ENCODE data around the gene SPTBN4.
"Not testable (repeated sequence)": the region's sequence is repeated elsewhere in the genome, so short reads cannot be mapped to it uniquely, and the experiment has no call there.

Gene SPTBN4

DNA sequence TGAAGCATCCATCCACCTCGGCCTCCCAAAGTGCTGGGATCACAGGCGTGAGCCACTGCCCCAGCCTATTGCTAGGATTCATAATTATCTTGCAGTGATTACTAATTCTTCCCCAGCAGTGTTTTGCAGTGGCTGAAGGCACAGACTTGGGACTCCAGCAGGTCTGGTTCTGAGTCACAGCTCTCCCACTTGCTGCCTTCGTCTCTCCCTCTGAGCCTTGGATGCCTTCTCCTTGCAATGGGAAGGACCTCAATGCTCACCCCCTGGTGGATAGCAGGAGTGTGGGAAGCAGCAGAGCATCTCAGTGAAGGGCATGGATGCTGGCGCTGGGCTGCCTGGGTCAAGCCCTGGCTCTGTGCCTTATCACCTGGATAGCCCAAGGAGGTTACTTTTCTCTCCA is 72.3 kb downstream of the SPTBN4 start:
- no peak for DNase-seq
- Mint-ChIP-seq H3K4me3 (no peak overlapping the region), H3K27ac (no peak overlapping the region), H3K36me3 (ENCODE audit: low read depth) (no peaks in the 10 kb centered on the region), H3K27me3 (peaks cover 6% of the 10 kb centered on the region), H3K9me3 (no peaks in the 10 kb centered on the region), H3K4me1 (ENCODE audit: low read depth) (no peaks in the 10 kb centered on the region)

DNA sequence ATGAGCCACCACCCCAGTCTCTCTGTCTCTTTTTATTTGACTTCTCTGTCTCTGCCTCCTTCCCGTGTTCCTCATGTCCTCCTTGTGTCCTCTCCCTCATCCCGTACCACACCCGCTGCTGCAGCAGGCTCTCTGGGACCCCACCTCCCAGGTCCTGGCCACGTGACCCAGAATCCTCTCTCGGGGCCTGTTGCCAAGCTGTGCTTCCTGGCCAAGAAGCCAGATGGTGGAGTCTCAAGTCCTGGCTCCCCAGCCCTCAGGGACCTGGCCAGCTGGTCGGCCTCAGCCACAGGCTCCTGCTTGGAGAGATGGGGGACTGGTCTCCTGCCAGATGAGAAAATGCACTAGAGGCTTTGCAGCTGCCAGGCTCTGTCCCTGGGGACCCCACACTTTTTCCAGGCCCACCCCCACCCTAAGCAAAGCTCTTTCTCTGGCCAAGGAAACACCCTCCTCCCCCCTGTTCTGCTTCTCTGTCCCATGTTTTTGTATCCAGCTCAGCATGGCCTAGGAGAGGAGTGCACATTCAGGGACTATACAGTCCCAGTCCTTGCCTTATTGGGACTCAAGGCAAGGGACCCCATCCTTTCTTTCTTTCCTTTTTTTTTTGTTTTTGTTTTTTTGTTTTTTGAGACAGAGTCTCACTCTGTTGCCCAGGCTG is 75.5 kb downstream of the SPTBN4 start:
- no peak overlapping the region for H3K27ac Mint-ChIP-seq
- peaks cover 2% of the 10 kb centered on the region for H3K9me3 Mint-ChIP-seq
- H3K4me3 Mint-ChIP-seq = no peak overlapping the region
- no peaks in the 10 kb centered on the region for H3K36me3 Mint-ChIP-seq (ENCODE audit: low read depth)
- no peaks in the 10 kb centered on the region for H3K4me1 Mint-ChIP-seq (ENCODE audit: low read depth)
- no peak for DNase-seq
- peaks cover 13% of the 10 kb centered on the region for H3K27me3 Mint-ChIP-seq

DNA sequence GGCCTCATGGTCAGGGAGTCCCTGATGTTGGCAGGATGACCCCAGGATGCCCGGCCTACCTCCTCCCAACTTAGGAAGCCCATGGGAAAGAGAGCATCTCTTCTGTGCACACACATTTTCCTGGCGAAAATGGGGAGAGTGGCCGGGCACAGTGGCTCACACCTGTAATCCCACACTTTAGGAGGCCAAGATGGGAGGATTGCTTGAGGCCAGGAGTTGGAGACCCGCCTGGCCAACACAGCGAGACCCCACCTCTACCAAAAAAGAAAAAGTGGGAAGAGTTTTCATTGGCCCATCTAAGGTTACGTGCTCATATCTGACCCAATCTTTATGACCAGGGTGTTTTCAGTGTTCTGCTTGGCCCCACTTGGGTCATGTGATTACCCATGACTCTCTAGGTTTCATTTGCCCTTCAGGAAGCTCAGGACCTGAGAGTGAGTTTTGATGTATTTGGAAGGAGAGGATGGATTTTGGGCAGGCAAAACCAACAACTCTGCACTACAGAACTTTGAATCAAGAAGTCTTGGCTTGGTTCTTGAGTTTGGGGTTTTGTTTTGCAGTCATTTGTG is 76.3 kb downstream of the SPTBN4 start:
- DNase-seq = no peak
- peaks cover 20% of the 10 kb centered on the region for H3K27me3 Mint-ChIP-seq
- H3K4me1 Mint-ChIP-seq (ENCODE audit: low read depth) = no peaks in the 10 kb centered on the region
- peaks cover 2% of the 10 kb centered on the region for H3K9me3 Mint-ChIP-seq
- no peak overlapping the region for H3K27ac Mint-ChIP-seq
- H3K36me3 Mint-ChIP-seq (ENCODE audit: low read depth) = no peaks in the 10 kb centered on the region
- H3K4me3 Mint-ChIP-seq = no peak overlapping the region

GRCh38 chr19:40546153-40546841 is 79.5 kb downstream of the SPTBN4 start:
- H3K9me3 Mint-ChIP-seq, H3K27ac Mint-ChIP-seq: not testable (repeated sequence)

GRCh38 chr19:40547190-40547589 is 80.4 kb downstream of the SPTBN4 start:
- H3K27ac Mint-ChIP-seq; H3K9me3 Mint-ChIP-seq; H3K36me3 Mint-ChIP-seq (ENCODE audit: low read depth); DNase-seq; H3K4me1 Mint-ChIP-seq (ENCODE audit: low read depth); H3K4me3 Mint-ChIP-seq: not testable (repeated sequence)
- peaks cover 49% of the 10 kb centered on the region for H3K27me3 Mint-ChIP-seq

More at GRCh38 chr19:40546153-40546841, 79.5 kb downstream of the SPTBN4 start:
- H3K36me3 Mint-ChIP-seq (ENCODE audit: low read depth); H3K4me3 Mint-ChIP-seq; DNase-seq; H3K4me1 Mint-ChIP-seq (ENCODE audit: low read depth): not testable (repeated sequence)
- peaks cover 47% of the 10 kb centered on the region for H3K27me3 Mint-ChIP-seq

DNA sequence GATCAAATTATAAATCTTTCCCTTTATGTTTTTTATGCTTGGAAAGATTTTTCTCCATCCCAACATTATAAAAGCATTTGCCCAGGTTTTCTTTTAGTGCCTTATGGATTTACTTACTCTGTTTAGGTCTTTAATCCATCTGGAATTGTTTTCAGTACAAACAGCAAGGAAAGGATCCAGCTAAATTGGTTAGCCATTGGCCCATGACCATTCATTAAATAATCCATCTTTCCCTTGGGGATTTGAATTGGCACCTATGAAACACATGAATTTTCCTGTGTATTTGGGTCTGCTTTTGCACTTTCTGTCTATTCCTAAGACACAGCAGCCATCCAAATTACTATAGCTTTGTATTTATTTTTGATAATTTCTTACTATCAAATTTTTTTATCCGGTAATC is 81.0 kb downstream of the SPTBN4 start:
- no peak for DNase-seq
- Mint-ChIP-seq H3K27me3 (peaks cover 54% of the 10 kb centered on the region), H3K4me1 (ENCODE audit: low read depth) (peaks cover 8% of the 10 kb centered on the region), H3K36me3 (ENCODE audit: low read depth) (no peaks in the 10 kb centered on the region), H3K9me3 (peaks cover 2% of the 10 kb centered on the region), H3K4me3 (no peak overlapping the region), H3K27ac (no peak overlapping the region)

DNA sequence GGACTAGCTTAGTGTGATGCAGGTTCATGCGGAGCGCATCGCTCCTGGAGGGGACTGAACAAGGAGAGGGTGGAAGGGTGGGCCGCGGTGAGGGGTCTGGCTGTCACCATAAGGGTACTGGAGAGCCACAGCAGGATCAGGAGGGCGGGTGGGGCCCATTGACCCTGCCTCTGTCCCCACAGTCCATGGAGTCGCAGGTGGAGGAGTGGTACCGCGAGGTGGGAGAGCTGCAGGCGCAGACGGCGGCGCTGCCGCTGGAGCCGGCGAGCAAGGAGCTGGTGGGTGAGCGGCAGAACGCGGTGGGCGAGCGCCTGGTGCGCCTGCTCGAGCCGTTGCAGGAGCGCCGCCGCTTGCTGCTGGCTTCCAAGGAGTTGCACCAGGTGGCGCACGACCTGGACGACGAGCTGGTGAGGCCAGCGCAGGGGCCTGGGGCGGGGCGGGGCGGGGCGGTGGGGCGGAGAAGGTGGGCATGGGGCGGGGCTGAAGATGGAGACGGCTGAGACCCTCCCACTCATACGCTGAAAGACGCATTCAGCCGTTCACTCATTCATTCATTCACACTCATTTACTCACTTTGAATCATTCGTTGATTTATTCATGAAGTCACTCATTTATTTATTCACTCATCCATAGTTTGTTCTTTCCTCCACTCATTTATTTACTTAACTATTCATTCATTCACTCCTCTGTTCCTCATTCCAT is 82.4 kb downstream of the SPTBN4 start:
- Mint-ChIP-seq H3K27me3 (peaks cover 67% of the 10 kb centered on the region), H3K9me3 (peaks cover 2% of the 10 kb centered on the region), H3K4me3 (peak overlapping the region; percentile 29), H3K4me1 (ENCODE audit: low read depth) (peaks cover 10% of the 10 kb centered on the region), H3K36me3 (ENCODE audit: low read depth) (no peaks in the 10 kb centered on the region), H3K27ac (no peak overlapping the region)
- DNase-seq = peak; percentile 83

DNA sequence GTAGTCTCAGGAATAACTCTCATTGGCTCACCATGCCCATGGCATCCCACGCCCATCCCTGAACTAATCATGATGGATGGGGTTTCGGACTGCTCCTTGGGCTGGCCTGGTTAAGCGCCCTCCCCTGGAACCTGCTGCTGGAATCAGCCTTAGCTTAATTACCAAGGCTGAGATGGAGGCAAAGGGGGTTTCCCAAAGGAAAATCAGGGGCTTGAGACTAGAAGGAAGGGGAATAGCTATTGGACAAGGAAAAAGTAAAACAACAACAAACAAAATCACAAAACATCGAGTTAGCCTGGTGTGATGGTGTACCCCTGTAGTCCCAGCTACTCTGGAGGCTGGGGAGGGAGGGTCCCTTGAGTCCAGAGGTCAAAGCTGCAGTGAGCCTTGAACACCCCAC is 84.2 kb downstream of the SPTBN4 start:
- Mint-ChIP-seq H3K4me1 (ENCODE audit: low read depth) (peaks cover 10% of the 10 kb centered on the region), H3K9me3 (peaks cover 2% of the 10 kb centered on the region), H3K27me3 (peaks cover 81% of the 10 kb centered on the region), H3K36me3 (ENCODE audit: low read depth) (no peaks in the 10 kb centered on the region), H3K27ac (no peak overlapping the region), H3K4me3 (no peak overlapping the region)
- DNase-seq = no peak

DNA sequence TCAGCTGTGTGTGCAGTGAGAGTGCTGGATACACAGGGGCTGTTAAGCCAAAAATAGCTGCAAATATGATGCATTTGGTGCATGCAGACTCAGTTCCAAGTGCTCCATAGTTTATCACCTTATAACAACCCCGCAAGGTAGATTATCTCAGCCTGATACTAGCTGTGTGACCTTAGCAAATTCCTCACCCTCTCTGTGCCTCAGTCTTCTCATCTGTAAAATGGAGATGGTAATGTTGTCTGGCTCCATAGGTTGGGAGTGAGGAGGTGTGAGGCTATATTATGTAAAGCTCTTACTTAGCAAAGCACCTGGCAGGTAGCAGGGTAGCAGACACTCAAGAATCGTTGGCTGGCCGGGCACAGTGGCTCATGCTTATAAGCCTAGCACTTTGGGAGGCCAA is 86.0 kb downstream of the SPTBN4 start:
- Mint-ChIP-seq H3K9me3 (no peaks in the 10 kb centered on the region), H3K36me3 (ENCODE audit: low read depth) (no peaks in the 10 kb centered on the region), H3K4me3 (no peak overlapping the region), H3K4me1 (ENCODE audit: low read depth) (peaks cover 10% of the 10 kb centered on the region), H3K27me3 (peaks cover 72% of the 10 kb centered on the region), H3K27ac (no peak overlapping the region)
- DNase-seq = no peak

DNA sequence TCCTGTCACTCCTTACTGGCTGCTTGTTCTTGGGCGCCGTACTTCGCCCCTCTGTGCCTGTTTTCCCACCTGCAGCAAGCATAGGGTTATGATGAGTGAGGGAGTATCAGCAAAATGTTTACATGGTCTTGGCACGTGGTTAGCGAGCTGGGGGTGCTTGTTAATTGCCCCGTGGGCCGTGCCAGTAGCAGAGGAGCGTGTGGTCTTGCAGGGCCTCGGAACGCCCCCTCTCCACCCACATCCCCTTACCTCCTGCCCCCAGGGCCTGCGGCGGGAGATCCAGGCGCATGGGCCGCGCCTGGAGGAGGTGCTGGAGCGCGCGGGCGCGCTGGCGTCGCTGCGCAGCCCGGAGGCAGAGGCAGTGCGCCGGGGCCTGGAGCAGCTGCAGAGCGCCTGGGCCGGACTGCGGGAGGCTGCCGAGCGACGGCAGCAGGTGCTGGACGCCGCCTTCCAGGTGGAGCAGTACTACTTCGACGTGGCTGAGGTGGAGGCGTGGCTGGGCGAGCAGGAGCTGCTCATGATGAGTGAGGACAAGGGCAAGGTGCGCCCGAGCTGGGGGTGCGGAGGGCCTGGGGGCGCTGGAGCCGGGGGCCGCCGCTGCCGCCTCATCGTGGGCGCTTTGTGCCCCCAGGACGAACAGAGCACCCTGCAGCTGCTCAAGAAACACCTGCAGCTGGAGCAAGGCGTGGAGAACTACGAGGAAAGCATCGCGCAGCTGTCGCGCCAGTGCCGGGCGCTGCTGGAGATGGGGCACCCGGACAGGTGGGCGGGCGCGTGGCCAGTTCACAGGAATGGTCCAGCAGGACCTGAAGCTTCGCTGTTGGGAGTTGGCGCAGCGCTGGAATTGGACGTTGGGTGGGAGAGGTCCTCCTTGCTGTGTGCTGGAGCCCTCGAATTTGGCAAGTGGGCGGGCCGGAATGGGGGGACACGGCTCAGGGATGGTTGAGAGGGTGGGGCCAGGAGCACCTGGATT is 87.4 kb downstream of the SPTBN4 start:
- H3K27me3 Mint-ChIP-seq = peaks cover 64% of the 10 kb centered on the region
- H3K9me3 Mint-ChIP-seq = no peaks in the 10 kb centered on the region
- no peaks in the 10 kb centered on the region for H3K36me3 Mint-ChIP-seq (ENCODE audit: low read depth)
- H3K4me3 Mint-ChIP-seq = no peak overlapping the region
- H3K4me1 Mint-ChIP-seq (ENCODE audit: low read depth) = peaks cover 5% of the 10 kb centered on the region
- DNase-seq = no peak
- no peak overlapping the region for H3K27ac Mint-ChIP-seq

DNA sequence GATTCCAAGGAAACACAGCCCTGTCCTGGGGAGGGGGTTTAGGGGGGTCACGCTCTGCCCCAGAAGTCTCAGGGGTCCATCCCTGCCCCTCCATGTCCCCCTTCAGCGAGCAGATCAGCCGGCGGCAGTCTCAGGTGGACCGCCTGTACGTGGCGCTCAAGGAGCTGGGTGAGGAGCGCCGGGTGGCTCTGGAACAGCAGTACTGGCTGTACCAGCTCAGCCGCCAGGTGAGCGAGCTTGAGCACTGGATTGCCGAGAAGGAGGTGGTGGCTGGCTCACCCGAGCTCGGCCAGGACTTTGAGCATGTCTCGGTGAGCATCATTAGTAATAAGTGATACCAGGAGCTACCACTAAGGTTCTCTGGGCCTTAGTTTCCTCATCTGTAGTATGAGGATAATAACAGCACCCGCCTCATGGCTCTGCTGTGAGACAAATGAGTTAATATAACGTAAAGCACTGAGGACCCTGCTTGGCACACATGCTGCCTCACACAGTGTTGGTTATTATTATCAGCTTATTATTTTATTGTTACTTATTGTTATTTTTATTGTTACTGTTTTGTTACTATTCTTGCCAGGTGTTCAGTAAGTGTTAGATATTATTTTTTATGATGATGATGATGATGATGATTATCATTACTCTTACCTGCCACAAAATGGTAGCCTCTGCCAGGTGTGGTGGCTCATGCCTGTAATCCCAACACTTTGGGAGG is 89.3 kb downstream of the SPTBN4 start:
- Mint-ChIP-seq H3K27me3 (peaks cover 58% of the 10 kb centered on the region), H3K4me3 (no peak overlapping the region), H3K9me3 (no peaks in the 10 kb centered on the region), H3K36me3 (ENCODE audit: low read depth) (no peaks in the 10 kb centered on the region), H3K4me1 (ENCODE audit: low read depth) (peaks cover 2% of the 10 kb centered on the region), H3K27ac (no peak overlapping the region)
- DNase-seq = no peak

DNA sequence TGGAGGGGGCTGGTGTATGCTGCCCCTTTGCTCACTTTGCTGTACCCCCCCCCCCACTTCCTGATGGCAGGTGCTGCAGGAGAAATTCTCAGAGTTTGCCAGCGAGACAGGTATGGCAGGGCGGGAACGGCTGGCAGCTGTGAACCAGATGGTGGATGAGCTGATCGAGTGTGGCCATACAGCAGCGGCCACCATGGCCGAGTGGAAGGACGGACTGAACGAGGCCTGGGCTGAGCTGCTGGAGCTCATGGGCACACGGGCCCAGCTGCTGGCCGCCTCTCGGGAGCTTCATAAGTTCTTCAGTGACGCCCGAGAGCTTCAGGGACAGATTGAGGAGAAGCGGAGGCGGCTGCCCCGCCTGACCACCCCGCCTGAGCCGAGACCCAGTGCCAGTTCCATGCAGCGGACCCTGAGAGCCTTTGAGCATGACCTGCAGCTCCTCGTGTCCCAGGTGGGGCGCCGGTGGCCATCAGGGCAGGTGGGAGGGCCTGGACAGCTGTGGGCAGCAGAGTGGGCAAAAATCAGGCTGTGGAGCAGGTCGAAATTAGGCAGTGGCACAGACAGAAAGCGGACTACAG is 90.2 kb downstream of the SPTBN4 start:
- no peaks in the 10 kb centered on the region for H3K9me3 Mint-ChIP-seq
- no peak for DNase-seq
- peaks cover 2% of the 10 kb centered on the region for H3K4me1 Mint-ChIP-seq (ENCODE audit: low read depth)
- H3K27ac Mint-ChIP-seq = no peak overlapping the region
- peaks cover 56% of the 10 kb centered on the region for H3K27me3 Mint-ChIP-seq
- no peaks in the 10 kb centered on the region for H3K36me3 Mint-ChIP-seq (ENCODE audit: low read depth)
- no peak overlapping the region for H3K4me3 Mint-ChIP-seq

DNA sequence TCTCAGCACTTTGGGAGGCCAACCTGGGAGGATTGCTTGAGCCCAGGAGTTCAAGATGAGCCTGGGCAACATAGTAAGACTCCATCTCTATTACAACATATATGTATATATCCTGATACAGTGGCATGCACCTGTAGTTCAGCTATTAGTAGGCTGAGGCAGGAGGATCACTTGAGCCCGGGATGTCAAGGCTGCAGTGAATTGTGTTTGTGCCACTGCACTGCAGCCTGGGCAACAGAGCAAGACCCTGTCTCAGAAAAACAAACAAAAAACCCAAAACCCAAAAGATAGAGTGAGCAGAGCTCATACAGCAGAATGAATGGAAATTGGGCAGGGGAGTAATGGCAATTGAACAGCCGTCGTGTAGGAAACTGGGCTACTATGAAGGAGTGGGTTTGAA is 92.6 kb downstream of the SPTBN4 start:
- Mint-ChIP-seq H3K27ac (no peak overlapping the region), H3K36me3 (ENCODE audit: low read depth) (no peaks in the 10 kb centered on the region), H3K27me3 (peaks cover 47% of the 10 kb centered on the region), H3K4me3 (no peak overlapping the region), H3K4me1 (ENCODE audit: low read depth) (no peaks in the 10 kb centered on the region), H3K9me3 (no peaks in the 10 kb centered on the region)
- no peak for DNase-seq

All from activated T-cell treated with anti-CD3 and anti-CD28 coated beads, Interleukin-2, amount 50 U/mL, for 24 hours (primary cell).